Measurements from ENCODE around the gene CFAP100. TPM values are rescaled to one million over a fixed set of nuclear protein-coding genes. Genes with fewer than 3 reads are reported as not detected.

Gene CFAP100
- total RNA-seq, 2 experiments from 2014 or later = not detected

DNA sequence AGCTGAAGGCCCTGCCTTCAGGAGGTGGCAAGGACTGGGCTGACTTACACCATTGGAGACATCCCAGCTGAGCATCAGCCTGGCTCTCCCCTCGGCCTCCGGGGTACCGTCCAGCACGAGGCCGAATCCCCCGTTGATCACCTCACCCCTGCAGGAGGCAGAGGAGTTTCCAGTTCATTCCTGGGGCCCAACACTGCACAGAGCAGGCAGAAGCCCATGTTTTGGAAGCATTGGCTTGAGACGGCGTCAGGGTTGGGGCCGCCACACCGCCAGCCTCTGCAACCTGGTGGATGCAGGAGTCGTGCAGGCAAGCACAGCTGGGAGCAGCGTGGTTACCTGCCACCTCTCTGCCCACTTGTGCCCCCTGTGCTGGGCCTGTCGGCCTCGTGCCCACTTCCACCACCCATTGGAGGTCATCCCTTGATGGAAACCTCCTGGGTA, 88.6 kb downstream of the CFAP100 start:
- no peak overlapping the region for H3K27ac Mint-ChIP-seq
- H3K27me3 Mint-ChIP-seq = no peaks in the 10 kb centered on the region
- H3K36me3 Mint-ChIP-seq = no peaks in the 10 kb centered on the region
- POLR2A ChIA-PET = no interaction called here
- no peaks in the 10 kb centered on the region for H3K9me3 Mint-ChIP-seq
- DNase-seq = no peak
- CTCF ChIA-PET = no interaction called here
- no peak overlapping the region for H3K4me3 Mint-ChIP-seq
- intact Hi-C loops (cut with micrococcal nuclease) = no loop called here
- peaks cover 11% of the 10 kb centered on the region for H3K4me1 Mint-ChIP-seq (ENCODE audit: low read depth)

DNA sequence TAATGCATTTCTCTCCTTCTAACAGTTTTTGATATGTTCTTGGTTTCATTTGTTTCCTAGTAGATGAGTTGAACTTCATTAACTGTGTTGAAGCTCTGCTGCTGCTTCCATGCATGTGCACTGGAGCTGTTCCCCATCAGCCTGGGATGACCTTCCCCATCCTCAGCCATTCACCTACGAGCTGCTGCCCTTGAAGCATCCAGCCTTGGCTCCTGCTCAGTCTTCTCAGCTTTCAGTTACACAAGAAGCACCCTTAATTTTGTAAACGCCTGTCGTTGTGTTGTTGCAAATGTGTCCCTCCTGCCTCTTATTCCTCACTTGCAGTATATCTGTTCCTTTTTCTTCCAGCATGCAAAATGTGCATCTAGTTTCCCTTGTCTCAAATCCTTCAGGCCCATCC, 89.4 kb downstream of the CFAP100 start:
- Mint-ChIP-seq H3K4me1 (ENCODE audit: low read depth) (peaks cover 11% of the 10 kb centered on the region), H3K36me3 (no peaks in the 10 kb centered on the region), H3K27ac (no peak overlapping the region), H3K27me3 (no peaks in the 10 kb centered on the region), H3K9me3 (no peaks in the 10 kb centered on the region), H3K4me3 (no peak overlapping the region)
- ChIA-PET CTCF (no interaction called here), POLR2A (no interaction called here)
- intact Hi-C loops (cut with micrococcal nuclease) = no loop called here
- DNase-seq = no peak

DNA sequence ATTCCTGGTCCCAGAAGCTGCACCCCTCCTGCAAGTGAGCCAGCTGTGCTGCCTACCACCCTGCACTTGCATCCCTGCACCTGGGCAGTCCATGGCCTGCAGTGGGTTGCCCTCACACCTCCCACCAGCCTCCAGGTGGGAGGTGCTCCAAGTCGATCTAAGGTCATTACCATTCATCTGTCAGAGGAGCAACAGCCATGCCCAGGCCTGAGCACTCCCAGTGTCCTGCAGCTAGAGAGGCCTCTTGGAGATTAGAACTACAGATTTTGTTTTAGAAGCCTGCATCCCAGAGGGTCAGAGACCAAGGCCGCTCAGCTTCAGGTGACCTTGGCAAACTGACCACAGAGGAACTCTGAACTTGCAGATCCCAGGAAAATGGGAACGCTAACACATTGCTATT, 90.0 kb downstream of the CFAP100 start:
- Mint-ChIP-seq H3K4me1 (ENCODE audit: low read depth) (peaks cover 11% of the 10 kb centered on the region), H3K27ac (no peak overlapping the region), H3K36me3 (no peaks in the 10 kb centered on the region), H3K27me3 (no peaks in the 10 kb centered on the region), H3K4me3 (no peak overlapping the region), H3K9me3 (no peaks in the 10 kb centered on the region)
- CTCF ChIA-PET = no interaction called here
- DNase-seq = no peak
- intact Hi-C loops (cut with micrococcal nuclease) = no loop called here
- POLR2A ChIA-PET = no interaction called here

DNA sequence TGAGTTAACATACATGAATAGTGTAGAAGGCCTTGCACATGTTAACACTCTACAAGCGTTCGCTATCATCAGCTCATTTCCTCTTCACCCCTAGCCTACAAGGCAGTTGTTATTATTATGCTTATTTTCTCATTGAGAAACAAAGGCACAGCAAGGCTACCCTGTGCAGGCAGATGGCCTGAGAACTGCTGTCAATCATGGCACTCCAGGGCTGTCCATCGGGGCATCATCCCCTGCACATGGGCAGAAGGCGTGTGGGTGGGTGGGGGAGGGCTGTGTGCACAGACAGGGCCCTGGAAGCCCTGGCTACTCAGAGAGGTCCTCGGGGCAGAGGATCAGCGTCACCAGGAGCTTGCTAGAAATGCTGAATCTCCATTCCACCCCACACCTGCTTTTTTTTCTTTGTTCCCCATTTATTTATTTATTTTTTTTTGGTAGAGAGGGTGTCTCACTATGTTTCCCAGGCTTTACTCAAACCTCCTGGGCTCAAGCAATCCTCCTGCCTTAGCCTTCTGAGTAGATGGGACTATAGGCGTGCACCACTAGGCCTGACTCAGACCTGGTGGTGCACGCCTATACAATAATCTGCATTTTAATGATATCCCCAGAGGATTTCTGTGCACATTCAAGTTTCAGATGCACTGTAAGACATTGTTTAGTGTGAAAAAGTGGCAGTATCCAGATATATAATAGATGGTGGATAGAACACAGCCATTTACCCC, 90.6 kb downstream of the CFAP100 start:
- Mint-ChIP-seq H3K36me3 (no peaks in the 10 kb centered on the region), H3K4me3 (no peak overlapping the region), H3K27ac (no peak overlapping the region), H3K4me1 (ENCODE audit: low read depth) (peaks cover 11% of the 10 kb centered on the region), H3K9me3 (no peaks in the 10 kb centered on the region), H3K27me3 (no peaks in the 10 kb centered on the region)
- ChIA-PET CTCF (no interaction called here), POLR2A (no interaction called here)
- intact Hi-C loops (cut with micrococcal nuclease) = no loop called here
- no peak for DNase-seq

DNA sequence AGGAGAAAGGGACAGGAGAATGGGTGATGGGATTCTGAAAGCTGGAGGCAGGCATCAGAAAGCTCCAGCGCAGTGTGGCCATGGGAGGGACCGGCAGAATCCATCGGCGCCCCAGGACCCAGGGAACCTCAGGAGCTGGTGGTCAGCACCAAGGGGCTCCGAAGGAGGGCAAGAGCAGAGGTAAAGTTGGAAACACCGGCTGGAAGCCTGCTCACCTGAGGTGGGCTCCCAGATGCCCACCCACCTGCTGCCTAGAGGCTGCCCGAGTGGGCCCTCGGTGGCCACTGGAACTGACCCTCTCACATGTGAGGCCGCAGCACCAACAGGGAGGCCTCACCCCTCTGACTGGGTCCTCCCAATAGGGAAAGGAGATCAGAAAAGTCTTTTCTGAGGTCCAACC, 91.2 kb downstream of the CFAP100 start:
- POLR2A ChIA-PET = no interaction called here
- H3K4me3 Mint-ChIP-seq = no peak overlapping the region
- DNase-seq = no peak
- peaks cover 11% of the 10 kb centered on the region for H3K4me1 Mint-ChIP-seq (ENCODE audit: low read depth)
- H3K9me3 Mint-ChIP-seq = no peaks in the 10 kb centered on the region
- intact Hi-C loops (cut with micrococcal nuclease) = no loop called here
- H3K27me3 Mint-ChIP-seq = no peaks in the 10 kb centered on the region
- no peak overlapping the region for H3K27ac Mint-ChIP-seq
- CTCF ChIA-PET = no interaction called here
- no peaks in the 10 kb centered on the region for H3K36me3 Mint-ChIP-seq

Other genes with a start within 250 kb of the CFAP100 start
- not detected for gene ALDH1L1, start 214.3 kb upstream of the CFAP100 start, total RNA-seq
- gene KLF15, start 37.5 kb upstream of the CFAP100 start, total RNA-seq = under 1 TPM; 0.40 to 0.46 TPM
- 10 to 100 TPM; 18.2 to 19.1 TPM for gene ZXDC, start 81.0 kb downstream of the CFAP100 start, total RNA-seq
- gene UROC1, start 122.9 kb downstream of the CFAP100 start, total RNA-seq = not detected
- gene CHST13, start 129.2 kb downstream of the CFAP100 start, total RNA-seq = not detected
- not detected for gene C3orf22, start 164.0 kb downstream of the CFAP100 start, total RNA-seq

All from activated CD4-positive, alpha-beta memory T cell treated with anti-CD3 and anti-CD28 coated beads for 36 hours (primary cell).